Prostate gland (tissue), 2 donors: ENCODE data around the gene NAGPA.

Source experiments
- CTCF ChIP-seq, 4 experiments: fragments of 200-600 bp in 2 of 4; fragments of 450-650 bp in 2 of 4; sonication (generic) in 2 of 4; IDR thresholded peaks; 1 replicate in 3 of 4; 2 replicates in 1 of 4; pipeline ENCODE4 v1.5.1; 2016 to 2019; ENCODE audit warnings: antibody characterized with exemption in 4 of 4, mild to moderate bottlenecking in 2 of 4, moderate library complexity in 2 of 4
- POLR2A ChIP-seq: fragments of 450-650 bp; IDR thresholded peaks from one replicate; pipeline ENCODE4 v1.6.1; 2016; ENCODE audit warnings: antibody characterized with exemption, mild to moderate bottlenecking
- POLR2AphosphoS5 ChIP-seq: sonication (generic); formaldehyde crosslinking; IDR thresholded peaks from one replicate; pipeline ENCODE4 v1.6.1; 2017; ENCODE audit warnings: antibody characterized with exemption

- TF ChIP-seq POLR2AphosphoS5 (no peak), CTCF (IDR thresholded peaks at IDR 0.05) (no peak), POLR2A (no peak)
Measured at GRCh38 chr16:5077304-5077703, 43.6 kb upstream of the NAGPA start.
